HepG2 (cell line): ENCODE measurements around the gene CPNE5. TPM values are rescaled to one million over a fixed set of nuclear protein-coding genes. Genes with fewer than 3 reads are reported as not detected.

Source experiments
- ATF1 ChIP-seq: IDR thresholded peaks from 2 replicates; pipeline ENCODE4 v1.6.1; 2016; ENCODE audit warnings: mild to moderate bottlenecking, control low read depth
- CHD4 ChIP-seq: fragments of 200-600 bp; sonication (generic); IDR thresholded peaks from 2 replicates; pipeline ENCODE4 v1.7.0; 2017; ENCODE audit warnings: mild to moderate bottlenecking, low read length, borderline replicate concordance
- ETV6 ChIP-seq: sonication (generic); formaldehyde crosslinking; conservative IDR thresholded peaks from 2 replicates; pipeline ENCODE4 v1.4.0; 2020; ENCODE audit warnings: missing genetic modification reagents
- FLYWCH1 ChIP-seq: sonication (generic); formaldehyde crosslinking; IDR thresholded peaks from 2 replicates; pipeline ENCODE4 v1.8.1; 2023; ENCODE audit warnings: mild to moderate bottlenecking, missing genetic modification reagents
- MYC ChIP-seq: sonication (generic); formaldehyde crosslinking; IDR thresholded peaks from 2 replicates; pipeline ENCODE4 v1.9.0; 2021; ENCODE audit warnings: missing genetic modification reagents, borderline replicate concordance
- NFRKB ChIP-seq: fragments of 450-650 bp; IDR thresholded peaks from 2 replicates; pipeline ENCODE4 v1.6.1; 2017
- NFYB ChIP-seq: sonication (generic); formaldehyde crosslinking; IDR thresholded peaks from 2 replicates; pipeline ENCODE4 v1.4.0; 2020; ENCODE audit warnings: missing genetic modification reagents
- RCOR2 ChIP-seq: IDR thresholded peaks from 2 replicates; pipeline ENCODE4 v1.6.1; 2016; ENCODE audit warnings: missing biosample characterization, missing genetic modification reagents
- SOX13 ChIP-seq, 3 experiments: fragments of 450-650 bp in 1 of 3; sonication (generic) in 1 of 3; formaldehyde crosslinking in 1 of 3; IDR thresholded peaks in 2 of 3; conservative IDR thresholded peaks in 1 of 3; 2 replicates each; pipeline versions ENCODE4 v1.5.0 to v1.6.1; 2016 to 2020; ENCODE audit warnings: antibody characterized with exemption in 1 of 3, mild to moderate bottlenecking in 1 of 3, missing compliant biosample characterization in 1 of 3, missing genetic modification reagents in 1 of 3, moderate library complexity in 1 of 3
- SP140L ChIP-seq: sonication (generic); formaldehyde crosslinking; IDR thresholded peaks from 2 replicates; pipeline ENCODE4 v1.4.0; 2020; ENCODE audit warnings: missing genetic modification reagents, borderline replicate concordance
- SP4 ChIP-seq: sonication (generic); formaldehyde crosslinking; IDR thresholded peaks from 2 replicates; pipeline ENCODE4 v1.8.1; 2023; ENCODE audit warnings: mild to moderate bottlenecking, missing genetic modification reagents
- YY1 ChIP-seq: IDR thresholded peaks from 2 replicates; pipeline ENCODE4 v1.6.1; 2011; ENCODE audit warnings: low read length, low read depth, moderate library complexity, mild to moderate bottlenecking; ENCODE audit not compliant: insufficient read depth, insufficient replicate concordance
- ZBTB7B ChIP-seq: sonication (generic); formaldehyde crosslinking; IDR thresholded peaks from 2 replicates; pipeline ENCODE4 v1.4.0; 2020; ENCODE audit warnings: missing genetic modification reagents
- ZMAT3 ChIP-seq: sonication (generic); formaldehyde crosslinking; conservative IDR thresholded peaks from 2 replicates; pipeline ENCODE4 v1.7.0; 2021; ENCODE audit warnings: missing genetic modification reagents
- ZNF549 ChIP-seq: sonication (generic); formaldehyde crosslinking; IDR thresholded peaks from 2 replicates; pipeline ENCODE4 v1.5.0; 2020; ENCODE audit warnings: missing genetic modification reagents
- ZNF552 ChIP-seq: sonication (generic); formaldehyde crosslinking; IDR thresholded peaks from 2 replicates; pipeline ENCODE4 v1.9.0; 2022; ENCODE audit warnings: missing genetic modification reagents, mild to moderate bottlenecking, borderline replicate concordance
- ZNF788 ChIP-seq: sonication (generic); formaldehyde crosslinking; IDR thresholded peaks from 2 replicates; pipeline ENCODE4 v1.5.0; 2020; ENCODE audit warnings: mild to moderate bottlenecking, missing genetic modification reagents, borderline replicate concordance
- polyA plus RNA-seq, 8 experiments: library from polyadenylated mRNA; depleted of rRNA in 3 of 8; stranded (reverse) in 7 of 8; unstranded in 1 of 8; fragments of >200 nt; fragmentation: Illumina TruSeq in 4 of 8; extraction: Trizol in 4 of 8; gene quantifications; 2 replicates each; pipeline versions ENCODE4 v1.2.1 to v1.2.3, GENCODE V29; 2011 to 2016; ENCODE audit warnings: low read depth in 4 of 8, missing spikeins in 1 of 8, mixed read lengths in 1 of 8; ENCODE audit not compliant: insufficient read depth in 1 of 8
- total RNA-seq, 5 experiments: library from RNA; depleted of rRNA; stranded (reverse); fragments of >200 nt; fragmentation: Illumina TruSeq; extraction: Trizol; gene quantifications; 2 replicates each; pipeline ENCODE4 v1.2.3, GENCODE V29; 2016; ENCODE audit warnings: low read depth in 1 of 5
- TF ChIP-seq, protein P1 (sequence below): sonication (generic); formaldehyde crosslinking; IDR thresholded peaks from 2 replicates; pipeline ENCODE4 v1.4.0; 2020; ENCODE audit warnings: missing genetic modification reagents, low read depth, mild to moderate bottlenecking, borderline replicate concordance
- TF ChIP-seq, protein P2 (sequence below): sonication (generic); formaldehyde crosslinking; IDR thresholded peaks from 2 replicates; pipeline ENCODE4 v1.4.0; 2020; ENCODE audit warnings: low read depth, mild to moderate bottlenecking, missing genetic modification reagents
- TF ChIP-seq, protein P3 (sequence below): sonication (generic); formaldehyde crosslinking; IDR thresholded peaks from 2 replicates; pipeline ENCODE4 v1.5.0; 2020; ENCODE audit warnings: mild to moderate bottlenecking, missing genetic modification reagents
- TF ChIP-seq, protein P4 (sequence below): sonication (generic); formaldehyde crosslinking; IDR thresholded peaks from 2 replicates; pipeline ENCODE4 v1.4.0; 2020; ENCODE audit warnings: missing genetic modification reagents

CPNE5 gene
- total and polyA plus RNA-seq, 2 of the 13 experiments (the other 11 are each of a cell fraction or from before 2014, with no cell fraction given) = 0.16 TPM; not detected in 1

DNA sequence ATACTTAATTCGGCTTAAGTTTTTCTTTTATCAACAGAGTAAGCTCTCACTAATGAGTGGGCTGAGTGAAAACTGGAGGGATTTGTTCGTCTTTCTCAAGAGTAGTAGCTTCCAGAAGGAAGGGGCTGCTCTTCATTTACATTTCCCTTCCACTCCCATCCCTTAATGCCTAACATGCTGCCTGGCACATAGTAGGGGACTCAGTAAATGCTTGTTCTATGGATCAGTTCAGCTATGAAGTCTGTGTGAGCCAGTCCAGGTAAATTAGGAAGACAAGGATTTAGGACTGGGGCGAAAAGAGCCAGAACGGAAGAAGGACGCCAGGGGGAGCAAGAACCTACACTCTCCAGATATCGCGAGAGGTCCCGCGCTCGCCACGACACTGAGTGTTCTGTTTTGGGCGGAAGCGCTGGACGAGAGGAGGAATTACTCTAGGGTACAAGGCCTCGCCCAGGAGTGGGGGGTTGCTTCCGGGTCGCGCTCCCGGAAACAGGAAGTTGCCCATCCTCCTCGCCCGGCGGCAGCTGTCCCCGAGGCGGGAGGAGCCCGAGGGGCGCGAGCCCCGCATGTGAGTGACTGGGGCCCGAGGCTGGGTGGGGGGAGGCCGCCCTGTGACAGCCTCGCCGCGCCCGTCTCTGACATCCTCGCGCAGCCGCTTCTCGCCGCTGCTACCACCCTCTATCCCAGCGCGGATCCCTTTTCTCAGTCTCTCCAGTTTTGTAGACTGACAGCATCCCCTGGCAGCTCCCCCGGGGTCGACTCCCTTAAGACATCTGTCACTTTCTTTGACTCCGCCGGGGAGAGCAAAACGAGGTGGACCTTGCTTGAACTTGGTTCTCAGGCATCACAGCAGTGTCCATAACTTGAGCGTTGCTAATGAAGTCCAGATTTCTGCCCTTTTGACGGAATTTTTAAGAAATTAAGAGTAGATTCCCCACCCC lies 46.5 kb upstream of the CPNE5 start, which contains the start of gene C6orf89 (continued):
- TF ChIP-seq, protein P1, sequence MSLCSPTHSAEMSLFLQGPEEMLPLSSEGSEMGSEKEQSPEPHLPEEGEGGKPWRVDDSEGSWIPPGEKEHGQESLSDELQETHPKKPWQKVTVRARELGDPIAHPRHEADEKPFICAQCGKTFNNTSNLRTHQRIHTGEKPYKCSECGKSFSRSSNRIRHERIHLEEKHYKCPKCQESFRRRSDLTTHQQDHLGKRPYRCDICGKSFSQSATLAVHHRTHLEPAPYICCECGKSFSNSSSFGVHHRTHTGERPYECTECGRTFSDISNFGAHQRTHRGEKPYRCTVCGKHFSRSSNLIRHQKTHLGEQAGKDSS (CRISPR knock-in tag) = peak; percentile 76; the same call in 1 of the 2 replicates
- TF ChIP-seq ZNF552 (CRISPR knock-in tag) (0 out of 2 replicates have a peak, but pooled peaks have one; percentile 49), SOX13 (IDR thresholded peaks at IDR 0.05) (no peak), SOX13 (CRISPR knock-in tag; conservative IDR thresholded peaks at IDR 0.05 in 1 of 2, IDR thresholded peaks at IDR 0.05 in 1 of 2) (peak in 1 of 2 experiments; percentile 63; a peak in 2 of 4 replicates), NFRKB (no peak), ETV6 (CRISPR knock-in tag) (peak; percentile 99), MYC (CRISPR knock-in tag) (peak; percentile 93), FLYWCH1 (CRISPR knock-in tag) (no peak), ZNF549 (CRISPR knock-in tag) (no peak), NFYB (CRISPR knock-in tag) (peak; percentile 50; the same call in 1 of the 2 replicates), SP140L (no peak; the same call in 1 of the 2 replicates), SP4 (CRISPR knock-in tag) (peak; percentile 75), ZBTB7B (CRISPR knock-in tag) (peak; percentile 96), RCOR2 (0 out of 2 replicates have a peak, but pooled peaks have one; percentile 38), ZMAT3 (peak; percentile 97), YY1 (peak; percentile 71), CHD4 (no peak), ZNF788 (CRISPR knock-in tag) (peak; percentile 97; the same call in 1 of the 2 replicates), ATF1 (CRISPR knock-in tag) (peak; percentile 83)
- TF ChIP-seq, protein P2, sequence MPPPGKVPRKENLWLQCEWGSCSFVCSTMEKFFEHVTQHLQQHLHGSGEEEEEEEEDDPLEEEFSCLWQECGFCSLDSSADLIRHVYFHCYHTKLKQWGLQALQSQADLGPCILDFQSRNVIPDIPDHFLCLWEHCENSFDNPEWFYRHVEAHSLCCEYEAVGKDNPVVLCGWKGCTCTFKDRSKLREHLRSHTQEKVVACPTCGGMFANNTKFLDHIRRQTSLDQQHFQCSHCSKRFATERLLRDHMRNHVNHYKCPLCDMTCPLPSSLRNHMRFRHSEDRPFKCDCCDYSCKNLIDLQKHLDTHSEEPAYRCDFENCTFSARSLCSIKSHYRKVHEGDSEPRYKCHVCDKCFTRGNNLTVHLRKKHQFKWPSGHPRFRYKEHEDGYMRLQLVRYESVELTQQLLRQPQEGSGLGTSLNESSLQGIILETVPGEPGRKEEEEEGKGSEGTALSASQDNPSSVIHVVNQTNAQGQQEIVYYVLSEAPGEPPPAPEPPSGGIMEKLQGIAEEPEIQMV (CRISPR knock-in tag) = peak; percentile 80
- TF ChIP-seq, protein P3, sequence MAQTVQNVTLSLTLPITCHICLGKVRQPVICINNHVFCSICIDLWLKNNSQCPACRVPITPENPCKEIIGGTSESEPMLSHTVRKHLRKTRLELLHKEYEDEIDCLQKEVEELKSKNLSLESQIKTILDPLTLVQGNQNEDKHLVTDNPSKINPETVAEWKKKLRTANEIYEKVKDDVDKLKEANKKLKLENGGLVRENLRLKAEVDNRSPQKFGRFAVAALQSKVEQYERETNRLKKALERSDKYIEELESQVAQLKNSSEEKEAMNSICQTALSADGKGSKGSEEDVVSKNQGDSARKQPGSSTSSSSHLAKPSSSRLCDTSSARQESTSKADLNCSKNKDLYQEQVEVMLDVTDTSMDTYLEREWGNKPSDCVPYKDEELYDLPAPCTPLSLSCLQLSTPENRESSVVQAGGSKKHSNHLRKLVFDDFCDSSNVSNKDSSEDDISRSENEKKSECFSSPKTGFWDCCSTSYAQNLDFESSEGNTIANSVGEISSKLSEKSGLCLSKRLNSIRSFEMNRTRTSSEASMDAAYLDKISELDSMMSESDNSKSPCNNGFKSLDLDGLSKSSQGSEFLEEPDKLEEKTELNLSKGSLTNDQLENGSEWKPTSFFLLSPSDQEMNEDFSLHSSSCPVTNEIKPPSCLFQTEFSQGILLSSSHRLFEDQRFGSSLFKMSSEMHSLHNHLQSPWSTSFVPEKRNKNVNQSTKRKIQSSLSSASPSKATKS (CRISPR knock-in tag) = 0 out of 2 replicates have a peak, but pooled peaks have one; percentile 56
- TF ChIP-seq, protein P4, sequence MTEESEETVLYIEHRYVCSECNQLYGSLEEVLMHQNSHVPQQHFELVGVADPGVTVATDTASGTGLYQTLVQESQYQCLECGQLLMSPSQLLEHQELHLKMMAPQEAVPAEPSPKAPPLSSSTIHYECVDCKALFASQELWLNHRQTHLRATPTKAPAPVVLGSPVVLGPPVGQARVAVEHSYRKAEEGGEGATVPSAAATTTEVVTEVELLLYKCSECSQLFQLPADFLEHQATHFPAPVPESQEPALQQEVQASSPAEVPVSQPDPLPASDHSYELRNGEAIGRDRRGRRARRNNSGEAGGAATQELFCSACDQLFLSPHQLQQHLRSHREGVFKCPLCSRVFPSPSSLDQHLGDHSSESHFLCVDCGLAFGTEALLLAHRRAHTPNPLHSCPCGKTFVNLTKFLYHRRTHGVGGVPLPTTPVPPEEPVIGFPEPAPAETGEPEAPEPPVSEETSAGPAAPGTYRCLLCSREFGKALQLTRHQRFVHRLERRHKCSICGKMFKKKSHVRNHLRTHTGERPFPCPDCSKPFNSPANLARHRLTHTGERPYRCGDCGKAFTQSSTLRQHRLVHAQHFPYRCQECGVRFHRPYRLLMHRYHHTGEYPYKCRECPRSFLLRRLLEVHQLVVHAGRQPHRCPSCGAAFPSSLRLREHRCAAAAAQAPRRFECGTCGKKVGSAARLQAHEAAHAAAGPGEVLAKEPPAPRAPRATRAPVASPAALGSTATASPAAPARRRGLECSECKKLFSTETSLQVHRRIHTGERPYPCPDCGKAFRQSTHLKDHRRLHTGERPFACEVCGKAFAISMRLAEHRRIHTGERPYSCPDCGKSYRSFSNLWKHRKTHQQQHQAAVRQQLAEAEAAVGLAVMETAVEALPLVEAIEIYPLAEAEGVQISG (CRISPR knock-in tag) = peak; percentile 97
